H9 (cell line): ENCODE results near the gene GMPR. TPM values are rescaled to one million over a fixed set of nuclear protein-coding genes. Genes with fewer than 3 reads are reported as not detected.

Experiments used
- DNase-seq: peaks from one replicate; pipeline ENCODE4 v3.0.0-alpha.2; 2017
- H2AFZ ChIP-seq: one replicate; pipeline ENCODE4 v1.6.1; 2013; ENCODE audit warnings: mild to moderate bottlenecking, low read length, control low read depth, moderate library complexity
- H2AK5ac ChIP-seq: 2 replicates; pipeline ENCODE4 v1.6.1; 2013; ENCODE audit warnings: low read length, control low read depth, mixed read lengths; ENCODE audit not compliant: insufficient read length
- H2BK120ac ChIP-seq: one replicate; pipeline ENCODE4 v1.6.1; 2013; ENCODE audit warnings: low read depth, mild to moderate bottlenecking, low read length, control low read depth, inconsistent platforms; ENCODE audit not compliant: poor library complexity, severe bottlenecking
- H2BK12ac ChIP-seq: 2 replicates; pipeline ENCODE4 v1.6.1; 2013; ENCODE audit warnings: low read length, control low read depth, mixed read lengths, low read depth; ENCODE audit not compliant: insufficient read length
- H2BK15ac ChIP-seq: 2 replicates; pipeline ENCODE4 v1.6.1; 2013; ENCODE audit warnings: low read depth, low read length, control low read depth
- H2BK20ac ChIP-seq: one replicate; pipeline ENCODE4 v1.6.1; 2013; ENCODE audit warnings: low read depth, mild to moderate bottlenecking, low read length, control low read depth, inconsistent platforms; ENCODE audit not compliant: poor library complexity, severe bottlenecking
- H2BK5ac ChIP-seq: 2 replicates; pipeline ENCODE4 v1.6.1; 2013; ENCODE audit warnings: low read length, control low read depth, mixed read lengths; ENCODE audit not compliant: insufficient read length
- H3K14ac ChIP-seq: 2 replicates; pipeline ENCODE4 v1.6.1; 2013; ENCODE audit warnings: low read length, control low read depth; ENCODE audit not compliant: insufficient read depth
- H3K18ac ChIP-seq: 2 replicates; pipeline ENCODE4 v1.6.1; 2013; ENCODE audit warnings: low read depth, mild to moderate bottlenecking, mixed read lengths, low read length, control low read depth; ENCODE audit not compliant: insufficient read length
- H3K23ac ChIP-seq: 2 replicates; pipeline ENCODE4 v1.6.1; 2013; ENCODE audit warnings: low read length, control low read depth, mixed read lengths, low read depth; ENCODE audit not compliant: insufficient read length
- H3K23me2 ChIP-seq: 2 replicates; pipeline ENCODE4 v1.6.1; 2013; ENCODE audit warnings: low read depth, mild to moderate bottlenecking, mixed read lengths, low read length, control low read depth; ENCODE audit not compliant: insufficient read length, poor library complexity, severe bottlenecking
- H3K27ac ChIP-seq: 2 replicates; pipeline ENCODE4 v1.5.1; 2013; ENCODE audit warnings: low read length, control low read depth, mixed read lengths, low read depth; ENCODE audit not compliant: insufficient read length
- H3K27me3 ChIP-seq: 2 replicates; pipeline ENCODE4 v1.6.1; 2013; ENCODE audit warnings: low read length, control low read depth, inconsistent platforms; ENCODE audit not compliant: insufficient read depth
- H3K4ac ChIP-seq: 2 replicates; pipeline ENCODE4 v1.6.1; 2013; ENCODE audit warnings: low read depth, mild to moderate bottlenecking, control low read depth, inconsistent platforms, low read length, moderate library complexity
- H3K4me1 ChIP-seq: 2 replicates; pipeline ENCODE4 v1.6.1; 2013; ENCODE audit warnings: low read length, control low read depth, inconsistent platforms; ENCODE audit not compliant: insufficient read depth
- H3K4me2 ChIP-seq: 2 replicates; pipeline ENCODE4 v1.6.1; 2013; ENCODE audit warnings: low read length, control low read depth, mixed read lengths; ENCODE audit not compliant: insufficient read length, insufficient read depth
- H3K56ac ChIP-seq: 2 replicates; pipeline ENCODE4 v1.6.1; 2013; ENCODE audit warnings: low read depth, mild to moderate bottlenecking, mixed read lengths, low read length, control low read depth; ENCODE audit not compliant: insufficient read length
- H3K79me1 ChIP-seq: 2 replicates; pipeline ENCODE4 v1.6.1; 2013; ENCODE audit warnings: low read depth, mild to moderate bottlenecking, moderate library complexity, low read length, control low read depth, inconsistent platforms; ENCODE audit not compliant: insufficient read depth, poor library complexity, severe bottlenecking
- H3K79me2 ChIP-seq: 2 replicates; pipeline ENCODE4 v1.6.1; 2013; ENCODE audit warnings: low read length, control low read depth, inconsistent platforms; ENCODE audit not compliant: insufficient read depth
- H3K9ac ChIP-seq: 2 replicates; pipeline ENCODE4 v1.6.1; 2013; ENCODE audit warnings: low read length, control low read depth, mixed read lengths; ENCODE audit not compliant: insufficient read length; ENCODE audit errors: extremely low read depth
- H3K9me3 ChIP-seq: one replicate; pipeline ENCODE4 v1.6.1; 2013; ENCODE audit warnings: low read depth, low read length, inconsistent platforms; ENCODE audit not compliant: control insufficient read depth
- H3T11ph ChIP-seq: one replicate; pipeline ENCODE4 v1.6.1; 2013; ENCODE audit warnings: mild to moderate bottlenecking, low read length, control low read depth, inconsistent platforms
- H4K20me1 ChIP-seq: one replicate; pipeline ENCODE4 v1.6.1; 2013; ENCODE audit not compliant: control insufficient read depth, insufficient read length, insufficient read depth
- H4K5ac ChIP-seq: 2 replicates; pipeline ENCODE4 v1.6.1; 2013; ENCODE audit warnings: low read depth, mild to moderate bottlenecking, mixed read lengths, low read length, control low read depth; ENCODE audit not compliant: insufficient read length
- H4K8ac ChIP-seq: replicated peaks from 2 replicates; pipeline ENCODE4 v1.6.1; 2013; ENCODE audit warnings: low read length, control low read depth, mixed read lengths, low read depth; ENCODE audit not compliant: insufficient read length
- H4K91ac ChIP-seq: 2 replicates; pipeline ENCODE4 v1.6.1; 2013; ENCODE audit warnings: low read depth, mild to moderate bottlenecking, moderate library complexity, mixed read lengths, low read length, control low read depth; ENCODE audit not compliant: insufficient read length
- H3K27ac Mint-ChIP-seq, 3 experiments: 2 replicates in 2 of 3; 3 replicates in 1 of 3; pipeline ENCODE4 v1.8.0; 2020 to 2021; ENCODE audit warnings: mixed read lengths in 3 of 3, mild to moderate bottlenecking in 1 of 3, moderate library complexity in 1 of 3
- H3K27me3 Mint-ChIP-seq: 2 replicates; pipeline ENCODE4 v1.8.0; 2021; ENCODE audit warnings: low read depth, mild to moderate bottlenecking, moderate library complexity, mixed read lengths
- H3K36me3 Mint-ChIP-seq, 3 experiments: 2 replicates in 2 of 3; 3 replicates in 1 of 3; pipeline ENCODE4 v1.8.0; 2020 to 2021; ENCODE audit warnings: low read depth in 3 of 3, mixed read lengths in 3 of 3; ENCODE audit not compliant: insufficient read depth in 1 of 3
- H3K4me1 Mint-ChIP-seq, 2 experiments: 2 replicates each; pipeline ENCODE4 v1.8.0; 2020; ENCODE audit warnings: mixed read lengths in 2 of 2
- H3K4me3 Mint-ChIP-seq, 2 experiments: 2 replicates in 1 of 2; 3 replicates in 1 of 2; pipeline ENCODE4 v1.8.0; 2020 to 2021; ENCODE audit warnings: mild to moderate bottlenecking in 2 of 2, mixed read lengths in 2 of 2, moderate library complexity in 1 of 2
- H3K9me3 Mint-ChIP-seq, 2 experiments: 2 replicates in 1 of 2; 3 replicates in 1 of 2; pipeline ENCODE4 v1.8.0; 2020; ENCODE audit warnings: mild to moderate bottlenecking in 2 of 2, mixed read lengths in 2 of 2, moderate library complexity in 1 of 2
- WGBS: extraction: QIAGEN DNeasy Blood & Tissue Kit; methylation state at CpG from one replicate; pipeline ENCODE4 v1.1.7; 2013; ENCODE audit warnings: missing lambda C conversion rate, low lambda C conversion rate, mixed read lengths; ENCODE audit not compliant: insufficient read length; ENCODE audit errors: extremely low coverage; 5-methylcytosine and 5-hydroxymethylcytosine counted together
- total RNA-seq: library from RNA; stranded (reverse); gene quantifications from 2 replicates; pipeline ENCODE4 v1.2.1, GENCODE V29; 2021
- TF ChIP-seq, protein P1 (sequence below): fragments of 200-600 bp; sonication (generic); conservative IDR thresholded peaks from 3 replicates; pipeline ENCODE4 v1.8.0; 2021; ENCODE audit warnings: antibody characterized with exemption, mild to moderate bottlenecking

Gene GMPR
- total RNA-seq, 1 experiment from 2014 or later, result 0.70 TPM

DNA sequence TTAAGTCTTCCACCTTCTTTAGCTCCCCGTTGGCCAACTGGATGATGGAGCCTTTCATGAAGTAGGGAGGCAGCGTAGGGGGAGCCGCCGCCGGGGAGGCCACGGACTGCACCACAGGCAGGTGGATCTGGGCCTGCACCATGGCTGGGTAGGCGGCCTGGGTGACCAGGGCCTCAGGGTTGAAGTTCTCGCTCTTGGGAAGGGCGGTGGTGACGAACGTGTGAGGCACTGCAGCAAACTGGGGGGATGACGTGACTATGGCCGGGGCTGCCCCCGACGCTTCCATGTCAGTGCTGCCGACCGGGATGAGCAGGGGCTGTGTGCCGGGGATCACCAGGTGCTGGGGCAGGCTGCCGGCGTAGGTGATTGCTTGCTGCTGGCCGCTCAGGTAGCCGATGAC, 88.1 kb downstream of the GMPR start:
- peaks cover 8 to 14% of the 10 kb centered on the region in 2 experiments; a peak in 3 of 5 replicates for H3K9me3 Mint-ChIP-seq
- H3K9me3 ChIP-seq, result no peaks in the 10 kb centered on the region
- no peaks in the 10 kb centered on the region for H3K23me2 ChIP-seq
- peaks cover 5 to 17% (median 6%) of the 10 kb centered on the region in 3 experiments; a peak in 4 of 7 replicates for H3K36me3 Mint-ChIP-seq
- no peaks in the 10 kb centered on the region for H3K79me2 ChIP-seq
- H4K91ac ChIP-seq, result no peak overlapping the region
- H2BK12ac ChIP-seq, result no peak overlapping the region
- H3K27me3 Mint-ChIP-seq, result peaks cover 7% of the 10 kb centered on the region
- peaks cover 29 to 35% of the 10 kb centered on the region in 2 experiments for H3K4me1 Mint-ChIP-seq
- H3K79me1 ChIP-seq, result no peaks in the 10 kb centered on the region
- no peak overlapping the region for H2AK5ac ChIP-seq
- H2BK15ac ChIP-seq, result no peak overlapping the region
- WGBS, result no CpG with 5 or more reads among the region's 22 CpGs
- H3K18ac ChIP-seq, result no peak overlapping the region
- H3K4me2 ChIP-seq, result no peak overlapping the region
- no peak overlapping the region for H2BK20ac ChIP-seq
- H3K27ac Mint-ChIP-seq, result no peak overlapping the region; a peak in 1 of 7 replicates
- H4K8ac ChIP-seq, result no peak overlapping the region
- no peak overlapping the region for H3K4ac ChIP-seq
- TF ChIP-seq, protein P1, sequence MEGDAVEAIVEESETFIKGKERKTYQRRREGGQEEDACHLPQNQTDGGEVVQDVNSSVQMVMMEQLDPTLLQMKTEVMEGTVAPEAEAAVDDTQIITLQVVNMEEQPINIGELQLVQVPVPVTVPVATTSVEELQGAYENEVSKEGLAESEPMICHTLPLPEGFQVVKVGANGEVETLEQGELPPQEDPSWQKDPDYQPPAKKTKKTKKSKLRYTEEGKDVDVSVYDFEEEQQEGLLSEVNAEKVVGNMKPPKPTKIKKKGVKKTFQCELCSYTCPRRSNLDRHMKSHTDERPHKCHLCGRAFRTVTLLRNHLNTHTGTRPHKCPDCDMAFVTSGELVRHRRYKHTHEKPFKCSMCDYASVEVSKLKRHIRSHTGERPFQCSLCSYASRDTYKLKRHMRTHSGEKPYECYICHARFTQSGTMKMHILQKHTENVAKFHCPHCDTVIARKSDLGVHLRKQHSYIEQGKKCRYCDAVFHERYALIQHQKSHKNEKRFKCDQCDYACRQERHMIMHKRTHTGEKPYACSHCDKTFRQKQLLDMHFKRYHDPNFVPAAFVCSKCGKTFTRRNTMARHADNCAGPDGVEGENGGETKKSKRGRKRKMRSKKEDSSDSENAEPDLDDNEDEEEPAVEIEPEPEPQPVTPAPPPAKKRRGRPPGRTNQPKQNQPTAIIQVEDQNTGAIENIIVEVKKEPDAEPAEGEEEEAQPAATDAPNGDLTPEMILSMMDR, result no peak
- no peak overlapping the region for H3K4me3 Mint-ChIP-seq
- no peak overlapping the region for H2AFZ ChIP-seq
- no peak for DNase-seq
- no peaks in the 10 kb centered on the region for H4K20me1 ChIP-seq
- no peak overlapping the region for H2BK5ac ChIP-seq
- no peak overlapping the region for H3K9ac ChIP-seq
- peaks cover 2% of the 10 kb centered on the region; the same call in 1 of the 2 replicates for H3K4me1 ChIP-seq
- no peaks in the 10 kb centered on the region for H3K27me3 ChIP-seq
- H2BK120ac ChIP-seq, result no peak overlapping the region
- H3K56ac ChIP-seq, result no peak overlapping the region
- H3K27ac ChIP-seq, result no peak overlapping the region
- H3K14ac ChIP-seq, result no peak overlapping the region
- no peak overlapping the region for H3K23ac ChIP-seq
- no peak overlapping the region for H4K5ac ChIP-seq
- no peak overlapping the region for H3T11ph ChIP-seq
